ENCODE measurements around the gene CHCHD3.

- TF ChIP-seq EZH2phosphoT487 (IDR thresholded peaks at IDR 0.05; ENCODE audit: low read depth, severe bottlenecking, unreplicated experiment) (no peak), EZH2 (IDR thresholded peaks at IDR 0.05; ENCODE audit: borderline replicate concordance) (no peak)
- TF ChIP-seq, protein P1, sequence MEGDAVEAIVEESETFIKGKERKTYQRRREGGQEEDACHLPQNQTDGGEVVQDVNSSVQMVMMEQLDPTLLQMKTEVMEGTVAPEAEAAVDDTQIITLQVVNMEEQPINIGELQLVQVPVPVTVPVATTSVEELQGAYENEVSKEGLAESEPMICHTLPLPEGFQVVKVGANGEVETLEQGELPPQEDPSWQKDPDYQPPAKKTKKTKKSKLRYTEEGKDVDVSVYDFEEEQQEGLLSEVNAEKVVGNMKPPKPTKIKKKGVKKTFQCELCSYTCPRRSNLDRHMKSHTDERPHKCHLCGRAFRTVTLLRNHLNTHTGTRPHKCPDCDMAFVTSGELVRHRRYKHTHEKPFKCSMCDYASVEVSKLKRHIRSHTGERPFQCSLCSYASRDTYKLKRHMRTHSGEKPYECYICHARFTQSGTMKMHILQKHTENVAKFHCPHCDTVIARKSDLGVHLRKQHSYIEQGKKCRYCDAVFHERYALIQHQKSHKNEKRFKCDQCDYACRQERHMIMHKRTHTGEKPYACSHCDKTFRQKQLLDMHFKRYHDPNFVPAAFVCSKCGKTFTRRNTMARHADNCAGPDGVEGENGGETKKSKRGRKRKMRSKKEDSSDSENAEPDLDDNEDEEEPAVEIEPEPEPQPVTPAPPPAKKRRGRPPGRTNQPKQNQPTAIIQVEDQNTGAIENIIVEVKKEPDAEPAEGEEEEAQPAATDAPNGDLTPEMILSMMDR (IDR thresholded peaks at IDR 0.05; ENCODE audit: poor library complexity), result no peak
These were observed 137.1 kb downstream of the CHCHD3 start for GRCh38 chr7:132944774-132945173.

Measured in hepatocyte (in vitro differentiated cells).